ENCODE data around the gene DENND1A.
"Not testable (repeated sequence)": the region's sequence is repeated elsewhere in the genome, so short reads cannot be mapped to it uniquely, and the experiment has no call there.

Gene DENND1A

DNA sequence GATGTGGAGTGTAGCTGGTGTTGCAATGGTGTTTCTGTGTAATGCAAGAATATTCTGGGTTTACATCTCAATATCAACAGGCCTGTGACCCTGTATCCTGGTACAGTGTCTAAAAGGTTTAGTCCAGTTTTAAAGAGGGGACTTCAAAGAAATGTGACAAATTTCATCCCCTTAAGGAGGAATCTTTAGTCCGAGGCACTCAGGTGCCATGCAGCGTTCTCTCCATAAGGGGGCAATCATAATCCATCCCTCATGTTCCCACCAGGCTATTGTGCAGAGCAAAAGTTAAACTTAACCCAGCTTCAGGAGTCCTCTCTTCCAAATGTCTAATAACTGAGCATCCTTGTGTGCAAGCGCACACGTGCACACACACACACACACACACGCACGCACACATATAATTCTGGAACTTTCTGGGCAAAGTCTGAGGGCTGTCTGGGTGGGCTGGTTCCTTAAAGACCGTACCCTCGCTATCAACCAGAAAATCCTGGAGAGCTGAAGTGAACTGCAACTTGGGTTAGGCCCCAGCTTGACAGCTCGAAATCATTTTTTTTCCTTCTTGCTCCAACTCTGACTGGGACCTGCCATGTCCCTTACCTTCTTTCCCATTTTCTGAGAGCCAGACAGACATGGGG is 527.9 kb downstream of the DENND1A start:
- peak in 17 of 56 donors; percentile 8 to 63 (median 26) for DNase-seq

GRCh38 chr9:123400926-123401503 is 528.9 kb downstream of the DENND1A start:
- DNase-seq: no peak

GRCh38 chr9:123399803-123400378 is 530.0 kb downstream of the DENND1A start:
- peak in 1 of 56 donors; percentile 28 for DNase-seq

DNA sequence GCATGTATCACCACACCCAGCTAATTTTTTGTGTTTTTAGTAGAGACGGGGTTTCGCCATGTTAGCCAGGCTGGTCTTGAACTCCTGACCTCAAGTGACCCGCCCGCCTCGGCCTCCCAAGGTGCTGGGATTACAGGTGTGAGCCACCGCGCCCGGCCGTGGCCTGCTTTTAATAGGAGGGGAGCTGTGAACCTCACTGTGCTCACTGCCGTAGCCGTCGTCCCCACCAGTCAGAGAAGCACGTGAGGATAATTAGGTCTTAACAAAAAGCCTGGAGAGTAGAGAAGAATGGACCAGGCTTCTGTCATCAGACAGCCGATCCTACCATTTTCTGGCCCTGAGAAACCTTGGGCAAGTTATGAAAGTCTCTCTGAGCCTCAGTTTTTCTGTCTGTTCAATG is 531.0 kb downstream of the DENND1A start:
- DNase-seq: not testable (repeated sequence)

- no peak for DNase-seq
Measured at GRCh38 chr9:123397975-123398374, 532.0 kb downstream of the DENND1A start.

- DNase-seq: no peak
Measured at GRCh38 chr9:123395689-123396511, 534.0 kb downstream of the DENND1A start.

GRCh38 chr9:123395276-123395688 is 534.6 kb downstream of the DENND1A start:
- DNase-seq: no peak

DNA sequence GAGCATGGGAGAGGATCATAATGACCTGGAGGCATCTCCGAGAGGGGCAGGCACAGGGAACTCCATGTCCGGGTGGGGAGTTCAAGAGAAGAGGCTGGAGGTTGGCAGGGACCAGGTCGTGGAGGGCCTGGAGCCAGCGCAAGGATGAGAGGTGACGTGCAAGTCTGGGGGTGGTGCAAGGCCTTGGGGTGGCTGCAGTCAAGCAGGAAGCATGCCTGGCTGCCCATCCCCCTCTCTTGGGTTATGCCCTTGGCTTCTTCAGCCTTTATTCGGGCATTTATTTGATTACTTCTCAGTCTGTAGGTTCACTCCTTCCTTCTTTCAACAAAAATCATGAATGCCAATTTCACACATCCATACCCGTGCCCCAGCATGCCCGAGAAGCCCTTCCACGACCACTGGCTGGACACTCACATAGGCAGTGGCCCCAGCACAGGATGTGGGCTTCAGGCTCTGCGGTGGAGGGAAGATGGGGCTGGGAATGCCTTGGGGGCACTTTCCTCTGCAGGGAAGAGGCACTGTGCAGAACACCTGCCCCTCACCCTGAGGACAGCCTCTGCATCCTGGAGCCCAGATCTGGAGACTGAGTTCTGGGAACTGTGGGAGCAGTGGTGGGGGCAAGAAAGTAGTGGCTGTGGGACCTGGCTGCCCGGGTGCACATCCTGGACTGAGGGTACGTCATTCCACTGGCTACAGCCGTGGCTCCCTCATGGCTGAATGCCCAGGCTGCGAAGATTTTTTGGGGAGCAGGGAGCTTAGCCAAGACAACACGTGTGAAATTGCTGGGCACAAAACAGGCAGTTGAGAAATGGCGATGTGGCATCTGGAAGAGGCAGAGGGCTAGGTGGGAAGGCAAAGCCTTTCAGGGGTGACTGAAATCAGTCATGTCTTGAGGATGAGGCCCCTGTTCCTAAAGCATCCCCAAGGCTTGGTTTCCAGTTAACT is 535.4 kb downstream of the DENND1A start:
- peak in 1 of 56 donors; percentile 23 for DNase-seq

DNA sequence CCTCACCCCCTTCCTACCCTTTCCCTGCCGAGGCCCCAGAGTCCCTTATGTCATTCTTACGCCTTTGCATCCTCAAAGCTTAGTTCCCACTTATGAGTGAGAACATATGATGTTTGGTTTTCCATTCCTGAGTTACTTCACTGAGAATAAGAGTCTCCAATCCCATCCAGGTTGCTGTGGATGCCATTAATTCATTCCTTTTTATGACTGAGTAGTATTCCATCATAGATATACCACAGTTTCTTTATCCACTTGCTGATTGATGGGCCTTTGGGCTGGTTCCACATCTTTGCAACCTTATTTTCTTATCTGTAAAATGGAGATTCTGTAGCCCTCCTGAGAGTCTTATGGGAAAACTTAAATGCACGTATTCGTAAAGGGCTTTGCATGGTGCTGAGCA is 537.1 kb downstream of the DENND1A start:
- no peak for DNase-seq

GRCh38 chr9:123391946-123392345 is 538.0 kb downstream of the DENND1A start:
- DNase-seq: no peak

DNA sequence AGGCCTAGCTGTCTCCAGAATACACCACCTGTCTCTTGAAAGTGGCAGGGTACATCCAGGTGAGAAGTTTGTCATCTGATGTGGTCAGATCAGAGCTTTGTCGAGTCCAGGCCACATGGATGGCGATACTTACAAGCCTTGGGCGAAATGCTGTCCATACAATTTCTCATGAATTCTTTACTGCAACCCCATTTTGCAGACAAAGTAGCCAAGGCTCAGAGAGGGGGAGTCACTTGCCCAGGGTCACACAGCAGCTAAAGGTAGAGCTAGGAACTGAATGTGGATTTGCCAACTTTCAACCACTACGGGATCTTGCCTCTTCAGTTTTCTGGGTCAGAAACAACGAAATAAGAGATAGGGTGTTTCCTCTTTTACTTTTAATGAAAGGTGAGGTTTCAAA is 538.7 kb downstream of the DENND1A start:
- no peak for DNase-seq

- DNase-seq: no peak
Measured at GRCh38 chr9:123390337-123391135, 539.4 kb downstream of the DENND1A start.

DNA sequence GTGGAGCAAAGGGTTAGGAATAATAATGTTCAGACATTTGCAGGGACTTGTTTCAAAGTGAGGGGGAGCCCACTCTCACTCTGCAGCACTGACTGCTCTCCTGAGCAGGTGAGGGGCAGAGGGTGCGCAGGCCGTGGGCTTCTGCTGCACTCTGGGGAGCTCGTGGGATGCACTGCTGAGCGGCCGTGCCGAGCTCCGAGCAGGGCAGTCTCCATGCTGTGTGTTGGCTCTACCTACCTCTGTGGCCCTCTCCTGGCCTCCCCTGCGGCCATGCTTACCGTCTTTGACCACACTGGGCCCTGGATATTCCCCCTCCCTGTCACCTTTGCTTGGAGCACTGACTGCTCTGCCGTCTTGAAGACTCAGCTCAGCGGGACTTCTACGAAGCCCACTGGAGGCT is 540.2 kb downstream of the DENND1A start:
- no peak for DNase-seq

- DNase-seq: no peak
Measured at GRCh38 chr9:123389070-123389469, 540.9 kb downstream of the DENND1A start.

DNA sequence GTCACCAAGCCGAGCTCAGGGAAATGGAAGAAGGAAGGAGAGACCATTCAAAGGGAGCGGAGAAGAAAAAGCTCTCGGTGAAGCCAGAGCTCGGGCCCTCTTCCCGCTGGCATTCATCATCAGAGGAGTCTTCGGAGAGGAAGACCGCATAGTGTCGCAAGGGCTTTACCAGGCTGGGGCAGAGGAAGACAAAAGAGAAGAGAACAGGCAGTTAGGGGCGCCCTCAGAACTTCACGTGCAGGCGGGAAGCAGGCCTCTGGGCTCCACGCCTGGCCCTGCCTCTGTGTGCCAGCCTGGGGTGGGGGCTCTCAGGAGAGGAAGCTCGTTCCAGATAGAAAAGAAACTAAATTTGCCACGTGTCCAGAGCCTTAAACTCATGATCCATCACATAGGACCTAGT is 542.2 kb downstream of the DENND1A start:
- DNase-seq: peak in 1 of 56 donors; percentile 24

DNA sequence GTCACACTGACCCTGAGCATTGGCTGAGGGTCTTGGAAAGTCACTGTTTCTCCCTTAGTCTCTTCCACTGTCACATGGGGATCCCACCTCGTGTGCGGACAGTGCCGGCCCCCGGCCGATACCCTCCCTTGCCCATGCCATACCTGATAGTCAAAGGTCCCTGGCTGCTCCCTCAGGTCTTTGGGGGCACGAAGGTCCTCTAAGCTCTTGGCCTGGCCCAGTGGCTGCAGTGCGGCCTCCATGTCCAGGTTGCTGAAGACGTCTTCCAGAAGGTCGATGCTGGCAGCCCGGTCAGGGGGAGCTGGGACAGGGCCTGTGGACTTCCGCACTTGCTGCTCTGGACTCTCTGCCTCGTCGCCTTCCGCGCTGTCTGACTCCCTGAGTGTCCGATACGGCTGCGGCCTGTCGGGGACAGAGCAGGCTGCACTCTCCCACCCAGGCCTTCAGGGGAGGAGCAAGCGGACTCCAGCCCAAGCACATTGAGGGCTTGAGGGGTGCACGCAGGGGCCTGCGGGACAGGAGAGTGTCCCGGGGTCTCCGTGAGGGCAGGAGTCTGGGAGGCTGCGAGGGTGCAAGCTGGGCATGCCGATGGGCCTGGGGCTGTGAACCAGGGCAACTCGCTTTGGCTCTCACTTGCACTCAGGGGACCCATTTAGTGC is 546.3 kb downstream of the DENND1A start:
- no peak for DNase-seq

DNA sequence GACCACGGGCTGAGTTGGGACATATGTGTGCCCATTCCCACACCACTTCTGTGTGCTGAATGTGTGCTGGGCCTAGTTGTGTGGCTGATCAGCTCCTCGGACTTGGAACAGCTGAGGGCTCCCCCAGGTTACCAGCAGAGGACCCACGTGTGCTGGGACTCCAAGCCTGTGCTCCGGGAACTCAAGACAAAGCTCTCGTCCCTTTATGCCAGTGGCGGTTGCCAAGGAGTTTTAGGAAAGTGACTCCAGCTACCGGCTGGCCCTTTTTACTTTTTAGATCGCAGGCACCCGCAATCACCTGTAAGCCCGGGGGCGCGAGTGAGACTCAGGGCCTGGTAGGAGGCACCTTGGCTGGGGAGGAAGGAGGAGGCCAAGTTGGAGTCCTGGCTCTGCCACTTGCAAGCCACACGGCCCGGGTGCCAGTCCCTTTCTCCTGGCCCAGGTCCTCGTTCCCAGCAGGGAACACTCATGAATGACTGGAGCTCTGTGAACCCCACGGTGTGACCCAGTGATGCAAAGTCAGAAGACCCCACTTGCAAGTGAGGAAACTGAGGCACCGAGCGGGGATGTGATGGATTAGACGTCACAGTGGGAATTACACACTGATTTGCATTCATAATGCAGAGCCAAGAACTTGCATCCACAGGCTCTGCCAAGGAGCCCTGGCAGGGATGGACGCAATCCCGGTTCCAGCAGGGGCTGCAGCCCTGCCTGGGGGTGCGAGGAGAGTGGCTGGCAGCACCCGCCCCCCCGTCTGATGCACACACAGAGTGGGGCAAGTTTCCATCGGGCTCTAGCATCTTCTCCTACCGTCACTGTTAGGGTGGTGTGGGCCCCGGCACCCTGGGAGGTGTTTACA is 547.0 kb downstream of the DENND1A start:
- peak in 22 of 56 donors; percentile 32 to 74 (median 54) for DNase-seq

Data from amygdala (tissue), 56 donors.